HUES64 (cell line): ENCODE data around the gene APP.

Source experiments
- H3K27ac ChIP-seq: 2 replicates; pipeline ENCODE4 v1.7.0; 2013; ENCODE audit warnings: low read depth, low read length, inconsistent platforms
- H3K27me3 ChIP-seq: 2 replicates; pipeline ENCODE4 v1.6.1; 2013; ENCODE audit warnings: mild to moderate bottlenecking, low read length; ENCODE audit not compliant: insufficient read depth
- H3K36me3 ChIP-seq: 2 replicates; pipeline ENCODE4 v1.6.1; 2013; ENCODE audit warnings: mild to moderate bottlenecking, low read length; ENCODE audit not compliant: insufficient read depth
- H3K4me1 ChIP-seq: 2 replicates; pipeline ENCODE4 v1.6.1; 2013; ENCODE audit warnings: mild to moderate bottlenecking, low read length, moderate library complexity; ENCODE audit not compliant: insufficient read depth
- H3K4me3 ChIP-seq: 2 replicates; pipeline ENCODE4 v1.5.1; 2013; ENCODE audit warnings: mild to moderate bottlenecking, low read length, moderate library complexity
- H3K9ac ChIP-seq: 2 replicates; pipeline ENCODE4 v1.6.1; 2013; ENCODE audit warnings: mild to moderate bottlenecking, low read depth, low read length
- H3K9me3 ChIP-seq: 2 replicates; pipeline ENCODE4 v1.6.1; 2013; ENCODE audit warnings: low read depth, low read length; ENCODE audit not compliant: insufficient read depth
- WGBS: fragments of 150-250, 120-280 bp; methylation state at CpG from one replicate; pipeline ENCODE4 v1.1.7; 2013; ENCODE audit warnings: missing lambda C conversion rate; 5-methylcytosine and 5-hydroxymethylcytosine counted together

The APP gene

DNA sequence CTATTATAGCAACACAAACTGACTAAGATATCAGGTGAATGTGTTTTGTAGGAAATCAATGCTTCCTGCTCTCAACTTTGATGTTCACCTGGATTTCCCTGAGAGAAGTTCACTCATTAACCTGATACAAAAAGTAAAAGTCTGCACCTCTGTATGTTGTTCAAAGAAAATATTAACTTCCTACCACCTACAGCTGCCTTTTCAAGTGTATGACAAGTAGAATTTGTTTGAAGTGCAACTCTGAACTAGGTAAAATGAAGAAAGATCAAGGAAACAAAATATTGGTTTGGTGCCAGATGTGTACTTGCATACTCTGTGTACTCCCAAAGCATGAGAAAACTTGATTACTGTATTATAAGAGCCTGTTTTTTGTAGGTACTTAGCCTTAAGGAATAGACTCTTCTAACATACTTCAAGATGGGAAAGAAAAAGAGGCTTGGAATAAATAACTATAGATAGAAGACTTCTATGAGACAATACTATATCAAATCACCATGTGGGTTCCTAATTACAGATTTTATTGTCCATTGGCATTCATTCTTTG lies 193.4 kb downstream of the APP start:
- Histone ChIP-seq H3K4me1 (no peaks in the 10 kb centered on the region), H3K9ac (no peak overlapping the region), H3K27me3 (no peaks in the 10 kb centered on the region), H3K36me3 (peaks cover 96% of the 10 kb centered on the region), H3K9me3 (peaks cover 2% of the 10 kb centered on the region; the same call in 1 of the 2 replicates), H3K27ac (no peak overlapping the region), H3K4me3 (no peak overlapping the region)

- H3K36me3 ChIP-seq: peaks cover 94% of the 10 kb centered on the region
- H3K27ac ChIP-seq: no peak overlapping the region
- peaks cover 2% of the 10 kb centered on the region; the same call in 1 of the 2 replicates for H3K9me3 ChIP-seq
- H3K9ac ChIP-seq: no peak overlapping the region
- 96% methylated on average over 8 of the region's 8 CpGs for WGBS
- H3K4me1 ChIP-seq: no peaks in the 10 kb centered on the region
- no peak overlapping the region for H3K4me3 ChIP-seq
- H3K27me3 ChIP-seq: no peaks in the 10 kb centered on the region
Observed at GRCh38 chr21:25974964-25975363, 195.6 kb downstream of the APP start.

DNA sequence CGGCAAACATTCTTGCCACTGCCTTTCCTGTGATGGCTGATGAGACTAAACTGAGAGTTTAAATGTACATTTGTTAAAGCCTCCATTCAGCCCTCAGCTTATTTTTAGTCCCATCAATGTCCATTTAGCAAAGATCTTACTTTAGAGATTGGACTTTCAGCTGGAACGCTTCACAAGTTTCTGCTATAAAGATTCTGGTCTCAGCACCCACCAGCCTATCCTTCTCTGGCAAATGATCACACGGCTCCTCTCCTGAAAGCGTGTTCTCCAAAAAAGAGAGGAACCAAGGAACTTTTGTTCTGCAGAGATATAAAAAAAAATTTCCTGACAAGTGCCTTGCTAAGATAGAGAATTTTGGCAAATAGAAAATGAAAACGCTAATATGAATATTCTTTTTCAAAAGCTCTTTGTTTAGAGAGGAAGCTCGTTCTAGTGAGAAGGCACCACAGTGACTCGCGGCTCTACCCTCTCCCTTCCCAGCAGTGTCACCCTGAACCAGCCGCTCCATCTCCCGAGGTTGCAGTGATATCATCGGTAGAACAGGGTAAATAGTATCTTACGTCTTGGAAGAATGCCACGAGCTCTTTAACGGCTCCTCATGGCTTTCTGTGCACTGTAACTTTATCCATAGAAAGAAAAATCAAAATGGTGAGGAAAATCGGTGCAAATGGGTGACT lies 200.2 kb downstream of the APP start:
- Histone ChIP-seq H3K27me3 (no peaks in the 10 kb centered on the region), H3K9me3 (peaks cover 2% of the 10 kb centered on the region; the same call in 1 of the 2 replicates), H3K27ac (no peak overlapping the region), H3K9ac (no peak overlapping the region), H3K36me3 (peaks cover 89% of the 10 kb centered on the region), H3K4me1 (peaks cover 4% of the 10 kb centered on the region; the same call in 1 of the 2 replicates), H3K4me3 (no peak overlapping the region)
- WGBS: 95% methylated on average over 15 of the region's 15 CpGs

GRCh38 chr21:25967901-25968438 lies 202.6 kb downstream of the APP start:
- Histone ChIP-seq H3K36me3 (peaks cover 79% of the 10 kb centered on the region), H3K27me3 (no peaks in the 10 kb centered on the region), H3K9me3 (peaks cover 2% of the 10 kb centered on the region; the same call in 1 of the 2 replicates), H3K4me1 (peaks cover 15% of the 10 kb centered on the region), H3K9ac (no peak overlapping the region), H3K4me3 (no peak overlapping the region), H3K27ac (peak overlapping the region; percentile 17)
- WGBS: 84% methylated on average over 3 of the region's 4 CpGs

DNA sequence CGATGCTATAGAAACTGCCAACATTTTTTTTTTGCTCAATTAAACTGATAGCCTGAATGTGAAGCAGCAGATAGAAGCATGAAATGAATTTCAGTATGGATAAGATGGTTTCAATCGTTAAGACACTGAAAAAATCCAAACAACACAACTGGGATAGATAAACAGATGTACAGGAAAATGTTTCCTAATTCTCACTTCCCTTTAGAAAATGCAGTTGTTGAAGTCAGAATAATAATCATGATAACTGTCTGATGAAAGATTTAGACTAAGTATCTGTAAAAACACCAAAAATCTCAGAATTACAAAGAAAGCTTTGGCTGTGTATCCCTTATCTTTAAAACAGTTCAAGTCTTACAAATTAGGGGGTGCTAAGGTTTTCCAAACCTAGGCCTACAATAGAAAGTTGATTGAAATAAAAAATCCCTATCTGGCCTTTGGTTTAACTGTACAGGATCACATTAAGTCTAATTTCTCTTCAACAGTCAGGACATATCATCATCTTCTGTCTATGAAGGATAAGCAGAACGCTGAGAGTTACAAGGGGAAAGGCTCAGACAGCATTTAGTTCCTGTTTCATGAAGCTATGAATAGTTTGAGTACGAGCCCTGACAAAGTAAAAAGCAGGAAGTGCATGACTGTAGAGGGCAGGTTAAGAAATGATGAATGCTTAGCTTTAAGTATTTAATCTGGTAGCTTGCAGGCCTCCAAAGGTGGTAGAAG lies 203.2 kb downstream of the APP start:
- H3K4me3 ChIP-seq: no peak overlapping the region
- no peaks in the 10 kb centered on the region for H3K27me3 ChIP-seq
- H3K4me1 ChIP-seq: peaks cover 18% of the 10 kb centered on the region
- H3K9ac ChIP-seq: no peak overlapping the region
- H3K9me3 ChIP-seq: no peaks in the 10 kb centered on the region; the same call in 1 of the 2 replicates
- peaks cover 73% of the 10 kb centered on the region for H3K36me3 ChIP-seq
- H3K27ac ChIP-seq: peak overlapping the region; percentile 17
- WGBS: 93% methylated on average over 4 of the region's 4 CpGs

DNA sequence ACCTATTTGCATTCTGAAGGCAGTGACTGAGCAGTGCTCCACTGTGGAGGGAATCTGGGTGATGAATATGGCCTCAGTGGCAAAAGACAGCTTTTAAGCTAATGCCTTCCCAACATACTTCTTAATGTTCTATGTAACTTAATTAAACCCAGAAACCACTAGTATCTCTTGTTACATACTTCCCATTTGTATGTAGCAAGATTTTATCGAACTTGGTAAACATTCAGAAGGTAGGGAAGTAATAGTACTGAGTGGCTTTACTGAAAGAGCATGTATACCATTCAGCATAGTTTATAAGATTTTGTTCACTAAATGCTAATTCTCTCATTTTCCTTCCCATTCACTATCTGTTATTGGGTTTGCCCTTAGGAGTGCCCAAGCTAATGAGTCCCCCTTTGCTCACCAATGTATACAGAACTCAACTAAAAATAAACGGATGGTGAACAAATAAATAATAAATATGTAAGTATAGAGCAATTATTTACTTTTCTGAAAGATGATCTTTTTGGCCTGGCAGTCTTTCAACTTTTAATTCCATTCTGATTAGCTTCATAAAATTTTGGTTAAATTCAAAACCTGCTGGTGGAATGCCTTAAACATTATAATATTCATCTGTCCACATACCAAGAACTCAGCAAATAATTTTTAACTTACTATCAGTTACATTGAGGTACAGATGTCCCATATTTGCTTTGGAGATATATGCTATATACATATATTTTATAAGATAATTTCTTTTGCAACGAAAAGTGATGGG lies 204.4 kb downstream of the APP start:
- H3K9ac ChIP-seq: no peak overlapping the region
- H3K4me1 ChIP-seq: peaks cover 30% of the 10 kb centered on the region
- H3K4me3 ChIP-seq: no peak overlapping the region
- H3K27me3 ChIP-seq: no peaks in the 10 kb centered on the region
- peaks cover 61% of the 10 kb centered on the region for H3K36me3 ChIP-seq
- no CpG with 5 or more reads among the region's 3 CpGs for whole genome bisulfite sequencing
- no peak overlapping the region for H3K27ac ChIP-seq
- H3K9me3 ChIP-seq: no peaks in the 10 kb centered on the region

DNA sequence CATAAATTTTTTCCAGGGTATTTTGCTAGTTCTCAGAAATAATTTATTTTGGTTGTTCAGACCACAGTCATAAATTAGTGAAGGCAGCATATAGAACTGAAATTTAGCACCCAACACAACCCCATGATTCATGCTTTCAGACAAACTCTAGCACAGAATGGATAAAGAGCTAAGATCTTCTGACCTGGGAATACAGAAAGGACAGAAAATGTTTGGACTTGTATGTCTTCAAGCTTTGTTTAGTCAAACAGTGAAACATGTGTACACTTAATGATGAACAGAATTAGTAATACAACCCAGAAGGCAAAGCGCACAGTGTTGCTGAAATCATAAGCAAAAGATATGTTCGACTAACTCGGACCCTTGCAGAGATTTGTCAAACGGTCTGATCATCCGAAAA lies 205.6 kb downstream of the APP start:
- 97% methylated on average over 5 of the region's 5 CpGs for WGBS
- Histone ChIP-seq H3K27me3 (no peaks in the 10 kb centered on the region), H3K27ac (no peak overlapping the region), H3K36me3 (peaks cover 50% of the 10 kb centered on the region), H3K4me3 (no peak overlapping the region), H3K9ac (no peak overlapping the region), H3K9me3 (no peaks in the 10 kb centered on the region), H3K4me1 (peaks cover 42% of the 10 kb centered on the region)

DNA sequence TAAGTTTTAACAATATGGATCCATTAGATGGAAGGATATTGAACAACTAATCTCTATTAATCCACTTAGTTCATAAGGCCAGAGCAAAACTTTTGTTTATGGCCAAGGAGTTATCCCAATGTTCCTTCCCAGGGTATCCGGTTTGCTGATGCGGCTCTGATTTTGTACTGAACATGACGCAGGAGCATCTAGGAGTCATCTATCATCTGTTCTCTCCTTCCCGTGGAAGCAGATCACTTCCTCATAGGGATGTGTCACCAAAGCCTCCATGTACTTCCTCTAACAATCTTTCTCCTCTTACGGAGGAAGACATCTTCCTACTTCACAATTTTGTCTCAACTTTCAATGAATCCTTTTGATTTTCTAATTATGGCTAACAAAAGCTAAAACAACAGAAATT lies 206.6 kb downstream of the APP start:
- Histone ChIP-seq H3K4me1 (peaks cover 49% of the 10 kb centered on the region), H3K36me3 (peaks cover 53% of the 10 kb centered on the region), H3K9me3 (no peaks in the 10 kb centered on the region), H3K9ac (no peak overlapping the region), H3K27ac (no peak overlapping the region), H3K27me3 (no peaks in the 10 kb centered on the region), H3K4me3 (no peak overlapping the region)
- 91% methylated on average over 5 of the region's 5 CpGs for WGBS

DNA sequence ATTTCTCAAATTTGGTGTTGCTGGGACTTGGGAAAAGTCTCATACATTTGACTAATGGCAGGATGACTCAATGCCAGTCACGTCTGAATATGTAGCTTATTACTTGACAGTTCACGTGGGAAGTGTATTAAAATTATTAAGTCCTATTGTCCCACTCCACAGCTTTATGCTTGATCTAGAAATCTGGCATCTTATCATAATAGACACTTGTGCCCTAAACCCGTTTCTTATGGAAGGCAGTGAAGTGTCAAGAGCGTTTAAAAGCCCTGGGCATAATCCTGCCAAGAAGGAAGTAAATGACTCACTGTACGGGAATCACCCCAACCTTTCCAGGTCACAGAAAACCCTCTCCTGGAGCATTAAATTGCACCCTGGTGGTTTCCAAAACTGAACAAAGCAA lies 207.4 kb downstream of the APP start:
- Histone ChIP-seq H3K9ac (no peak overlapping the region), H3K36me3 (peaks cover 52% of the 10 kb centered on the region), H3K27me3 (no peaks in the 10 kb centered on the region), H3K4me3 (no peak overlapping the region), H3K4me1 (peaks cover 49% of the 10 kb centered on the region), H3K9me3 (no peaks in the 10 kb centered on the region), H3K27ac (no peak overlapping the region)
- WGBS: 86% methylated on average over 5 of the region's 5 CpGs

DNA sequence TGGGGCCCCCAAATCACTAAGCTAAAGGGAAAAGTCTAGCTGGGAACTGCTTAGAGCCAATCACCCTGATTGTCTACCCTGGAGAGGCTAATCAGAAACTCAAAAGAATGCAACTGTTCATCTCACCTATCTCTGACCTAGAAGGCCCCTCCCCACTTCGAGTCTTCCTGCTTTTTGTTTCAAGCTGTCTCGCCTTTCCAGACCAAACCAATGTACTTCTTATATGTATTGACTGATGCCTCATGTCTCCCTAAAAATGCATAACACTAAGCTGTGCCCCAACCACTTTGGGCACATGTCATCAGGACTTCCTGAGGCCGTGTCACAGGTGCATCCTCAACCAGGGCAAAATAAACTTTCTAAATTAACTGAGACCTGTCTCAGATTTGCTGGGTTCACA lies 209.5 kb downstream of the APP start:
- peak overlapping the region; percentile 89 for H3K27ac ChIP-seq
- peaks cover 47% of the 10 kb centered on the region for H3K4me1 ChIP-seq
- no peaks in the 10 kb centered on the region for H3K9me3 ChIP-seq
- peaks cover 52% of the 10 kb centered on the region for H3K36me3 ChIP-seq
- peak overlapping the region; percentile 17; the same call in 1 of the 2 replicates for H3K9ac ChIP-seq
- WGBS: 26% methylated on average over 3 of the region's 3 CpGs
- no peaks in the 10 kb centered on the region for H3K27me3 ChIP-seq
- peak overlapping the region; percentile 32 for H3K4me3 ChIP-seq
